K562 (cell line): Measurements from ENCODE around the gene RTN4. TPM values are rescaled to one million over a fixed set of nuclear protein-coding genes. Genes with fewer than 3 reads are reported as not detected.

ENCODE experiments used
- ATAC-seq: fragments of 200-7000 bp; cut with Tn5 transposase; 3 replicates; pipeline ENCODE4 v1.9.1; 2020; ENCODE audit warnings: moderate library complexity
- BruUV-seq: library from RNA; stranded (reverse); fragments of 400-500 nt; replicated peaks from 2 replicates; lab custom pipeline; 2021; lab: Mats Ljungman, UMichigan
- CTCF ChIA-PET: fragments of 300-600 bp; formaldehyde crosslinking; extraction: SDS; loops from one replicate; lab custom pipeline; 2021; ENCODE audit warnings: low intra/inter-chr PET ratio; lab: Yijun Ruan, JAX
- POLR2A ChIA-PET: fragments of 300-600, 350-650 bp; sonication (Branson Sonifier 250); formaldehyde crosslinking; extraction: SDS; loops from one replicate; lab custom pipeline; 2021; ENCODE audit warnings: antibody characterized with exemption, inconsistent platforms; lab: Yijun Ruan, JAX
- DNase-seq, 4 experiments: peaks; one replicate each; pipeline versions ENCODE4 v3.0.0 to v3.0.0-alpha.2; 2011 to 2018; ENCODE audit warnings: low spot score in 3 of 4, mixed read lengths in 3 of 4; ENCODE audit errors: extremely low read depth in 1 of 4
- FAIRE-seq: peaks from 2 replicates; lab custom pipeline; 2011; peaks lifted over from hg19 to GRCh38; lab: Jason Lieb, UNC
- H2AFZ ChIP-seq: 2 replicates; pipeline ENCODE4 v1.6.0; 2011; ENCODE audit warnings: low read depth, low read length, control low read depth, inconsistent platforms
- H3K27ac ChIP-seq: fragments of 200-600 bp; 3 replicates; pipeline ENCODE4 v1.8.0; 2011; ENCODE audit warnings: low read depth, mild to moderate bottlenecking, control low read depth, inconsistent platforms, low read length, moderate library complexity, mixed read lengths; ENCODE audit errors: extremely low read depth
- H3K27me3 ChIP-seq, 2 experiments: fragments of 300-600 bp in 1 of 2; 2 replicates in 1 of 2; 3 replicates in 1 of 2; pipeline versions ENCODE4 v1.6.0 to v1.8.0; 2011; ENCODE audit warnings: inconsistent platforms in 2 of 2, low read length in 2 of 2, mild to moderate bottlenecking in 1 of 2, mixed read lengths in 1 of 2, moderate library complexity in 1 of 2; ENCODE audit not compliant: control insufficient read depth in 2 of 2, insufficient read depth in 2 of 2
- H3K36me3 ChIP-seq: fragments of 300-600 bp; 3 replicates; pipeline ENCODE4 v1.8.0; 2011; ENCODE audit warnings: mild to moderate bottlenecking, low read length, inconsistent platforms; ENCODE audit not compliant: control insufficient read depth, insufficient read depth
- H3K4me1 ChIP-seq, 2 experiments: fragments of 200-600 bp in 1 of 2; replicated peaks in 1 of 2; 2 replicates in 1 of 2; 3 replicates in 1 of 2; pipeline versions ENCODE4 v1.5.1 to v1.8.0; 2011; ENCODE audit warnings: inconsistent platforms in 2 of 2, low read length in 2 of 2, mild to moderate bottlenecking in 1 of 2, mixed read lengths in 1 of 2, moderate library complexity in 1 of 2; ENCODE audit not compliant: control insufficient read depth in 2 of 2, insufficient read depth in 2 of 2
- H3K4me2 ChIP-seq: 2 replicates; pipeline ENCODE4 v1.6.1; 2011; ENCODE audit warnings: low read length, control low read depth, inconsistent platforms, mixed read lengths; ENCODE audit not compliant: insufficient read depth
- H3K4me3 ChIP-seq: fragments of 200-600 bp; sonication (generic), shearing (Covaris generic); 2 replicates; pipeline ENCODE4 v1.5.1; 2016; ENCODE audit warnings: control low read depth, inconsistent platforms
- H3K79me2 ChIP-seq: fragments of 200-600 bp; 3 replicates; pipeline ENCODE4 v1.8.0; 2011; ENCODE audit warnings: low read length, inconsistent platforms; ENCODE audit not compliant: control insufficient read depth, insufficient read depth
- H3K9ac ChIP-seq, 2 experiments: 2 replicates each; pipeline versions ENCODE4 v1.6.0 to v1.6.1; 2011; ENCODE audit warnings: low read depth in 2 of 2, low read length in 2 of 2, control low read depth in 1 of 2, inconsistent platforms in 1 of 2, mild to moderate bottlenecking in 1 of 2, mixed read lengths in 1 of 2; ENCODE audit not compliant: insufficient read depth in 1 of 2
- H3K9me1 ChIP-seq: one replicate; pipeline ENCODE4 v1.6.0; 2011; ENCODE audit warnings: inconsistent platforms, mild to moderate bottlenecking, low read length, moderate library complexity; ENCODE audit not compliant: control insufficient read depth, insufficient read depth
- H3K9me3 ChIP-seq: replicated peaks from 2 replicates; pipeline ENCODE4 v1.5.1; 2011; ENCODE audit warnings: low read depth, low read length, inconsistent platforms; ENCODE audit not compliant: control insufficient read depth, insufficient read depth
- H4K20me1 ChIP-seq: replicated peaks from 2 replicates; pipeline ENCODE4 v1.6.1; 2011; ENCODE audit warnings: low read length, inconsistent platforms, mixed read lengths; ENCODE audit not compliant: control insufficient read depth, insufficient read depth
- ATF1 ChIP-seq, 2 experiments: fragments of 450-650 bp in 1 of 2; IDR thresholded peaks; 2 replicates each; pipeline ENCODE4 v1.6.1; 2016; ENCODE audit warnings: missing compliant biosample characterization in 1 of 2, missing genetic modification characterization in 1 of 2
- KLF16 ChIP-seq: IDR thresholded peaks from 2 replicates; pipeline ENCODE4 v1.6.1; 2016; ENCODE audit warnings: antibody characterized with exemption
- KLF6 ChIP-seq: fragments of 250-450 bp; sonication (Bioruptor Pico); IDR thresholded peaks from 2 replicates; pipeline ENCODE4 v1.4.0; 2020; ENCODE audit warnings: mild to moderate bottlenecking, moderate library complexity, borderline replicate concordance
- MECOM ChIP-seq: fragments of 250-450 bp; sonication (Bioruptor Pico); IDR thresholded peaks from 2 replicates; pipeline ENCODE4 v1.8.0; 2022; ENCODE audit warnings: inconsistent platforms
- NFATC3 ChIP-seq: fragments of 450-650 bp; IDR thresholded peaks from 2 replicates; pipeline ENCODE4 v1.6.1; 2017; ENCODE audit warnings: mild to moderate bottlenecking
- NFYB ChIP-seq: IDR thresholded peaks from 2 replicates; pipeline ENCODE4 v1.6.1; 2011; ENCODE audit warnings: mild to moderate bottlenecking, moderate library complexity; ENCODE audit not compliant: insufficient read length; ENCODE audit errors: extremely low read depth
- SIX5 ChIP-seq, 2 experiments: IDR thresholded peaks; 2 replicates each; pipeline ENCODE4 v1.6.1; 2011; ENCODE audit warnings: low read length in 2 of 2, borderline replicate concordance in 1 of 2, low read depth in 1 of 2, mild to moderate bottlenecking in 1 of 2, moderate library complexity in 1 of 2; ENCODE audit not compliant: insufficient read depth in 1 of 2
- SMARCB1 ChIP-seq: IDR thresholded peaks from 2 replicates; pipeline ENCODE4 v1.6.1; 2011; ENCODE audit warnings: improper control_type of control experiment, low read depth; ENCODE audit not compliant: insufficient read length
- SRSF7 ChIP-seq: fragments of 200-400 bp; formaldehyde crosslinking; optimal IDR thresholded peaks from 2 replicates; pipeline ENCODE3; 2017; ENCODE audit warnings: mild to moderate bottlenecking, low read depth, low read length
- STAT5B ChIP-seq: fragments of 250-450 bp; sonication (Bioruptor Pico); IDR thresholded peaks from 2 replicates; pipeline ENCODE4 v1.8.0; 2021; ENCODE audit warnings: mild to moderate bottlenecking, inconsistent platforms
- TARDBP ChIP-seq: fragments of 450-650 bp; IDR thresholded peaks from 2 replicates; pipeline ENCODE4 v1.6.1; 2016
- TGIF2 ChIP-seq: sonication (generic); formaldehyde crosslinking; IDR thresholded peaks from 2 replicates; pipeline ENCODE4 v1.8.1; 2022; ENCODE audit warnings: mild to moderate bottlenecking, missing genetic modification reagents, moderate library complexity
- ZFX ChIP-seq: sonication (generic); formaldehyde crosslinking; IDR thresholded peaks from 2 replicates; pipeline ENCODE4 v1.8.0; 2022; ENCODE audit warnings: mild to moderate bottlenecking, missing genetic modification reagents, moderate library complexity
- ZNF133 ChIP-seq: fragments of 250-450 bp; sonication (Bioruptor Pico); IDR thresholded peaks from 2 replicates; pipeline ENCODE4 v1.4.0; 2020; ENCODE audit warnings: mild to moderate bottlenecking
- ZNF197 ChIP-seq: fragments of 200-800 bp; sonication (Bioruptor generic); IDR thresholded peaks from 2 replicates; pipeline ENCODE4 v1.6.1; 2016; ENCODE audit warnings: low read depth, missing genetic modification characterization, missing compliant biosample characterization
- ZNF57 ChIP-seq: fragments of 450-650 bp; formaldehyde crosslinking; IDR thresholded peaks from 2 replicates; pipeline ENCODE4 v1.4.0; 2020; ENCODE audit warnings: mild to moderate bottlenecking, moderate library complexity
- ZNF583 ChIP-seq: fragments of 250-450 bp; sonication (Bioruptor Pico); IDR thresholded peaks from 2 replicates; pipeline ENCODE4 v1.4.0; 2020
- ZNF584 ChIP-seq: fragments of 200-800 bp; sonication (Bioruptor generic); IDR thresholded peaks from 2 replicates; pipeline ENCODE4 v1.6.1; 2016; ENCODE audit warnings: low read depth, mild to moderate bottlenecking, missing genetic modification characterization, missing compliant biosample characterization
- ZNF766 ChIP-seq: fragments of 200-800 bp; sonication (Bioruptor generic); conservative IDR thresholded peaks from 2 replicates; pipeline ENCODE4 v1.6.1; 2016; ENCODE audit warnings: missing genetic modification characterization, missing compliant biosample characterization
- WGBS: fragments of 100-300 bp; shearing (Covaris generic); methylation state at CpG from one replicate; pipeline ENCODE4 v1.1.6; 2016; ENCODE audit warnings: low coverage, mixed read lengths; ENCODE audit not compliant: insufficient coverage; ENCODE audit errors: missing lambda C conversion rate; 5-methylcytosine and 5-hydroxymethylcytosine counted together
- in situ Hi-C: fragments of 300-500 bp; cut with MboI; formaldehyde crosslinking; loops from 4 replicates; pipeline ENCODE4 v1.15.0; 2018; ENCODE audit warnings: inconsistent platforms, mixed read lengths
- intact Hi-C: fragments of 100-400 bp; cut with micrococcal nuclease; formaldehyde crosslinking; loops from 2 replicates; pipeline ENCODE4 v1.14.2; 2022
- polyA plus RNA-seq, 8 experiments: library from polyadenylated mRNA; depleted of rRNA in 4 of 8; stranded (reverse) in 5 of 8; unstranded in 3 of 8; fragments of >200 nt; fragmentation: Nextera tagmentation in 2 of 8; fragmentation: Illumina TruSeq in 1 of 8; extraction: Ambion mirVana in 2 of 8; extraction: Trizol in 1 of 8; gene quantifications; 2 replicates each; pipeline versions ENCODE4 v1.2.1 to v1.2.3, GENCODE V29; 2011 to 2014; ENCODE audit warnings: inconsistent platforms in 1 of 8, missing spikeins in 1 of 8
- total RNA-seq, 7 experiments: library from RNA; depleted of rRNA in 6 of 7; stranded (reverse); fragments of >200 nt in 6 of 7; fragmentation: Illumina TruSeq in 2 of 7; extraction: Trizol in 2 of 7; gene quantifications; 2 replicates each; pipeline versions ENCODE4 v1.2.1 to v1.2.3, GENCODE V29; 2011 to 2021; ENCODE audit warnings: low replicate concordance in 1 of 7
- TF ChIP-seq, protein P1 (sequence below), 2 experiments: fragments of 200-800 bp in 1 of 2; sonication (Bioruptor generic) in 1 of 2; sonication (generic) in 1 of 2; formaldehyde crosslinking in 1 of 2; IDR thresholded peaks in 1 of 2; conservative IDR thresholded peaks in 1 of 2; 2 replicates each; pipeline versions ENCODE4 v1.5.0 to v1.6.1; 2016 to 2020; ENCODE audit warnings: missing compliant biosample characterization in 1 of 2, missing genetic modification characterization in 1 of 2, missing genetic modification reagents in 1 of 2
- TF ChIP-seq, protein P2 (sequence below): sonication (generic); formaldehyde crosslinking; IDR thresholded peaks from 2 replicates; pipeline ENCODE4 v1.8.0; 2022; ENCODE audit warnings: mild to moderate bottlenecking, missing genetic modification reagents, borderline replicate concordance

RTN4 gene
- total and polyA plus RNA-seq, 9 of the 15 experiments (the other 6 are each of a cell fraction or from before 2014, with no cell fraction given), result 73.0 to 248 (median 116) TPM

DNA sequence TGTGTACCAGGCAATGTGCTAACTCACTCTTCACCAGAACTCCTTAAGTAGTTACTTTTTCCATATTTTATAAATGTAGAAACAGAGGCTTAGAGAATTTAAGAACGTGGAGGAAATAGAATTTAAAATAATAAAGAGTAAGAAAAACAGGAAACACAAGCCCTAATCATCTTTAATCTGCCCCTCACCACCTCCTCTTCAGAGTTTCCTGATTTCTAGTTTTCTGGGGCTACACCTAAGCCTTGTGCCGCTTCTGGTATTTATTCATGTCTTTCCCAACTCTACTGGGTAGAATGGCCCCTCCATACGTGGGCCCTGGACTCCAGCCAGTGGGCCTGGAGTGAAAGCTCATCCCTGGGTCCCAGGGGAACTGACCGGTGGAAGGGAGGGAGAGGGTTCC, 85.4 kb downstream of the RTN4 start (continued):
- TF ChIP-seq KLF6 (CRISPR knock-in tag), result no peak
- no peak for TF ChIP-seq ZNF583 (CRISPR knock-in tag)
- no peak for TF ChIP-seq ZFX (CRISPR knock-in tag)
- TF ChIP-seq, protein P1, sequence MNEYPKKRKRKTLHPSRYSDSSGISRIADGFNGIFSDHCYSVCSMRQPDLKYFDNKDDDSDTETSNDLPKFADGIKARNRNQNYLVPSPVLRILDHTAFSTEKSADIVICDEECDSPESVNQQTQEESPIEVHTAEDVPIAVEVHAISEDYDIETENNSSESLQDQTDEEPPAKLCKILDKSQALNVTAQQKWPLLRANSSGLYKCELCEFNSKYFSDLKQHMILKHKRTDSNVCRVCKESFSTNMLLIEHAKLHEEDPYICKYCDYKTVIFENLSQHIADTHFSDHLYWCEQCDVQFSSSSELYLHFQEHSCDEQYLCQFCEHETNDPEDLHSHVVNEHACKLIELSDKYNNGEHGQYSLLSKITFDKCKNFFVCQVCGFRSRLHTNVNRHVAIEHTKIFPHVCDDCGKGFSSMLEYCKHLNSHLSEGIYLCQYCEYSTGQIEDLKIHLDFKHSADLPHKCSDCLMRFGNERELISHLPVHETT (CRISPR knock-in tag; conservative IDR thresholded peaks at IDR 0.05 in 1 of 2, IDR thresholded peaks at IDR 0.05 in 1 of 2), result no peak
- TF ChIP-seq SMARCB1, result no peak
- TF ChIP-seq STAT5B (CRISPR knock-in tag), result no peak
- TF ChIP-seq TARDBP, result no peak
- no peak for TF ChIP-seq ZNF57 (CRISPR knock-in tag)

DNA sequence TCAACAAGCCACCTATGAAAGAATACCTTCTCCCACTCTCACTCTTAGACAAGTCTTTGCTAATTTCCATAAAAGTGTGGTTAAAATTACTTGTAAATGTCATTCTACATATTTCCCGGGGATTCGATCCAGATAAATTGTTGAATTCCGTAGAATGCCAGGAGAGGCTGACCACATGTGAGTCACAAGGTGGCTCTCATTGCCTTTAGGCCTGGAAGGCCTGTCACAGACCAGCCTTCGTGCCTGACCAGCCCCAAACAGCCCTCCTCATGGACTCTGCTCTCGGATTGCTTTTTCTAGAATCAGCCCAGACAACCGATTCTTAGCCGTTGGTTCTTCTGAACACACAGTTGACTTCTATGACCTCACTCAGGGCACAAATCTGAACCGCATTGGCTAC, 86.0 kb downstream of the RTN4 start:
- no peak for FAIRE-seq
- no peak overlapping the region for H3K4me3 ChIP-seq
- intact Hi-C loops (no loop called here), in situ Hi-C loops (no loop called here)
- H4K20me1 ChIP-seq, result no peaks in the 10 kb centered on the region
- no peak overlapping the region for H2AFZ ChIP-seq
- no peaks in the 10 kb centered on the region for H3K79me2 ChIP-seq
- H3K4me2 ChIP-seq, result no peak overlapping the region
- no peak overlapping the region for H3K9ac ChIP-seq
- no peaks in the 10 kb centered on the region for H3K9me3 ChIP-seq
- DNase-seq, result no peak
- H3K27me3 ChIP-seq, result no peaks in the 10 kb centered on the region
- 65% methylated on average over 8 of the region's 8 CpGs for WGBS
- peaks cover 8 to 10% of the 10 kb centered on the region in 2 experiments; a peak in 3 of 5 replicates for H3K4me1 ChIP-seq
- no peak for ATAC-seq
- ChIA-PET CTCF (no interaction called here), POLR2A (interaction anchor here (0.5 to 2.8 kb wide), 3 partner anchors 8 to 85 kb away, joined by 3 to 15 read pairs (median 3); no protein-coding TSS in a partner anchor)
- no peak overlapping the region for H3K27ac ChIP-seq
- no TSS peak for BruUV-seq
- H3K36me3 ChIP-seq, result no peaks in the 10 kb centered on the region
- H3K9me1 ChIP-seq, result peaks cover 3% of the 10 kb centered on the region
- TF ChIP-seq SIX5 (IDR thresholded peaks at IDR 0.05; ENCODE audit: borderline replicate concordance in 1 of 2, insufficient read depth in 1 of 2, low read depth in 1 of 2, low read length in 2 of 2) (no peak), TGIF2 (CRISPR knock-in tag) (no peak), NFATC3 (no peak), SRSF7 (no peak), KLF16 (no peak), NFYB (no peak), ZNF197 (no peak), ZNF766 (CRISPR knock-in tag) (no peak), ZNF133 (CRISPR knock-in tag) (no peak), ZNF584 (CRISPR knock-in tag) (no peak), MECOM (CRISPR knock-in tag) (no peak), ATF1 (CRISPR knock-in tag; IDR thresholded peaks at IDR 0.05) (no peak), ATF1 (tag; IDR thresholded peaks at IDR 0.05) (no peak)
- TF ChIP-seq, protein P2, sequence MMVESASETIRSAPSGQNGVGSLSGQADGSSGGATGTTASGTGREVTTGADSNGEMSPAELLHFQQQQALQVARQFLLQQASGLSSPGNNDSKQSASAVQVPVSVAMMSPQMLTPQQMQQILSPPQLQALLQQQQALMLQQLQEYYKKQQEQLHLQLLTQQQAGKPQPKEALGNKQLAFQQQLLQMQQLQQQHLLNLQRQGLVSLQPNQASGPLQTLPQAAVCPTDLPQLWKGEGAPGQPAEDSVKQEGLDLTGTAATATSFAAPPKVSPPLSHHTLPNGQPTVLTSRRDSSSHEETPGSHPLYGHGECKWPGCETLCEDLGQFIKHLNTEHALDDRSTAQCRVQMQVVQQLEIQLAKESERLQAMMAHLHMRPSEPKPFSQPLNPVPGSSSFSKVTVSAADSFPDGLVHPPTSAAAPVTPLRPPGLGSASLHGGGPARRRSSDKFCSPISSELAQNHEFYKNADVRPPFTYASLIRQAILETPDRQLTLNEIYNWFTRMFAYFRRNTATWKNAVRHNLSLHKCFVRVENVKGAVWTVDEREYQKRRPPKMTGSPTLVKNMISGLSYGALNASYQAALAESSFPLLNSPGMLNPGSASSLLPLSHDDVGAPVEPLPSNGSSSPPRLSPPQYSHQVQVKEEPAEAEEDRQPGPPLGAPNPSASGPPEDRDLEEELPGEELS (CRISPR knock-in tag), result no peak
